IPS-NIHi11 (cell line): Measurements from ENCODE around the gene PWP2.
"Not testable (repeated sequence)": the region's sequence is repeated elsewhere in the genome, so short reads cannot be mapped to it uniquely, and the experiment has no call there.

Experiments used
- DNase-seq: peaks from one replicate; pipeline ENCODE4 v3.0.0; 2012; ENCODE audit warnings: mixed read lengths, low spot score

PWP2 gene

GRCh38 chr21:44138039-44138438 is 30.8 kb downstream of the PWP2 start:
- DNase-seq, result not testable (repeated sequence)

GRCh38 chr21:44139787-44140551 is 32.8 kb downstream of the PWP2 start:
- DNase-seq, result not testable (repeated sequence)

- not testable (repeated sequence) for DNase-seq
Observed at GRCh38 chr21:44140552-44140932, 33.3 kb downstream of the PWP2 start.

GRCh38 chr21:44142470-44142869 is 35.3 kb downstream of the PWP2 start:
- not testable (repeated sequence) for DNase-seq

- DNase-seq, result not testable (repeated sequence)
Observed at GRCh38 chr21:44143380-44143779, 36.2 kb downstream of the PWP2 start.

- not testable (repeated sequence) for DNase-seq
Observed at GRCh38 chr21:44143996-44144395, 36.8 kb downstream of the PWP2 start.

- DNase-seq, result not testable (repeated sequence)
Observed at GRCh38 chr21:44144784-44145602, 37.8 kb downstream of the PWP2 start.

GRCh38 chr21:44145616-44146015 is 38.4 kb downstream of the PWP2 start:
- DNase-seq, result not testable (repeated sequence)

GRCh38 chr21:44147108-44147507 is 39.9 kb downstream of the PWP2 start:
- DNase-seq, result not testable (repeated sequence)

- DNase-seq, result not testable (repeated sequence)
Observed at GRCh38 chr21:44150255-44150654, 43.1 kb downstream of the PWP2 start.

- not testable (repeated sequence) for DNase-seq
Observed at GRCh38 chr21:44153214-44153888, 46.2 kb downstream of the PWP2 start.

- not testable (repeated sequence) for DNase-seq
Observed at GRCh38 chr21:44153889-44154228, 46.7 kb downstream of the PWP2 start.

- DNase-seq, result not testable (repeated sequence)
Observed at GRCh38 chr21:44154816-44155230, 47.6 kb downstream of the PWP2 start.

- DNase-seq, result not testable (repeated sequence)
Observed at GRCh38 chr21:44155231-44155993, 48.2 kb downstream of the PWP2 start.

- not testable (repeated sequence) for DNase-seq
Observed at GRCh38 chr21:44155994-44156380, 48.8 kb downstream of the PWP2 start.

GRCh38 chr21:44157439-44158081 is 50.4 kb downstream of the PWP2 start:
- not testable (repeated sequence) for DNase-seq

GRCh38 chr21:44158082-44158468 is 50.9 kb downstream of the PWP2 start:
- DNase-seq, result not testable (repeated sequence)

- not testable (repeated sequence) for DNase-seq
Observed at GRCh38 chr21:44159349-44160297, 52.4 kb downstream of the PWP2 start.

- DNase-seq, result not testable (repeated sequence)
Observed at GRCh38 chr21:44160298-44160672, 53.1 kb downstream of the PWP2 start.

- not testable (repeated sequence) for DNase-seq
Observed at GRCh38 chr21:44160821-44161220, 53.6 kb downstream of the PWP2 start.
